K562 (cell line): ENCODE data around the gene JPT1. TPM values are rescaled to one million over a fixed set of nuclear protein-coding genes. Genes with fewer than 3 reads are reported as not detected.

Experiments used
- HEY1 ChIP-seq: fragments of 250-450 bp; sonication (Bioruptor Pico); IDR thresholded peaks from 2 replicates; pipeline ENCODE4 v1.5.0; 2020; ENCODE audit warnings: mild to moderate bottlenecking, moderate library complexity, borderline replicate concordance
- ILK ChIP-seq: fragments of 450-650 bp; IDR thresholded peaks from 2 replicates; pipeline ENCODE4 v1.6.1; 2016; ENCODE audit warnings: missing genetic modification characterization, low read depth, mild to moderate bottlenecking, missing compliant biosample characterization, moderate library complexity, borderline replicate concordance
- NFRKB ChIP-seq: fragments of 450-650 bp; IDR thresholded peaks from 2 replicates; pipeline ENCODE4 v1.6.1; 2016; ENCODE audit warnings: low read depth
- SETDB1 ChIP-seq: IDR thresholded peaks from one replicate; pipeline ENCODE4 v1.6.1; 2012; ENCODE audit warnings: low read length, control low read depth, inconsistent platforms
- ZNF212 ChIP-seq: fragments of 450-650 bp; formaldehyde crosslinking; IDR thresholded peaks from 2 replicates; pipeline ENCODE4 v1.4.0; 2020; ENCODE audit warnings: mild to moderate bottlenecking
- polyA plus RNA-seq, 8 experiments: library from polyadenylated mRNA; depleted of rRNA in 4 of 8; stranded (reverse) in 5 of 8; unstranded in 3 of 8; fragments of >200 nt; fragmentation: Nextera tagmentation in 2 of 8; fragmentation: Illumina TruSeq in 1 of 8; extraction: Ambion mirVana in 2 of 8; extraction: Trizol in 1 of 8; gene quantifications; 2 replicates each; pipeline versions ENCODE4 v1.2.1 to v1.2.3, GENCODE V29; 2011 to 2014; ENCODE audit warnings: inconsistent platforms in 1 of 8, missing spikeins in 1 of 8
- total RNA-seq, 7 experiments: library from RNA; depleted of rRNA in 6 of 7; stranded (reverse); fragments of >200 nt in 6 of 7; fragmentation: Illumina TruSeq in 2 of 7; extraction: Trizol in 2 of 7; gene quantifications; 2 replicates each; pipeline versions ENCODE4 v1.2.1 to v1.2.3, GENCODE V29; 2011 to 2021; ENCODE audit warnings: low replicate concordance in 1 of 7
- TF ChIP-seq, protein P1 (sequence below): fragments of 450-650 bp; IDR thresholded peaks from 2 replicates; pipeline ENCODE4 v1.7.0; 2016; ENCODE audit warnings: borderline replicate concordance
- TF ChIP-seq, protein P2 (sequence below): sonication (generic); formaldehyde crosslinking; IDR thresholded peaks from 2 replicates; pipeline ENCODE4 v1.8.1; 2023; ENCODE audit warnings: mild to moderate bottlenecking, missing genetic modification reagents
- TF ChIP-seq, protein P3 (sequence below): fragments of 200-800 bp; sonication (Bioruptor generic); IDR thresholded peaks from 2 replicates; pipeline ENCODE4 v1.6.1; 2017; ENCODE audit warnings: missing genetic modification characterization, missing compliant biosample characterization
- TF ChIP-seq, protein P4 (sequence below): sonication (generic); formaldehyde crosslinking; IDR thresholded peaks from 2 replicates; pipeline ENCODE4 v1.8.0; 2022; ENCODE audit warnings: mild to moderate bottlenecking, low read depth, missing genetic modification reagents
- TF ChIP-seq, protein P5 (sequence below): fragments of 250-450 bp; sonication (Bioruptor Pico); IDR thresholded peaks from 2 replicates; pipeline ENCODE4 v1.4.0; 2020; ENCODE audit warnings: borderline replicate concordance

JPT1 gene
- total and polyA plus RNA-seq, 9 of the 15 experiments (the other 6 are each of a cell fraction or from before 2014, with no cell fraction given) = 56.7 to 292 (median 144) TPM

DNA sequence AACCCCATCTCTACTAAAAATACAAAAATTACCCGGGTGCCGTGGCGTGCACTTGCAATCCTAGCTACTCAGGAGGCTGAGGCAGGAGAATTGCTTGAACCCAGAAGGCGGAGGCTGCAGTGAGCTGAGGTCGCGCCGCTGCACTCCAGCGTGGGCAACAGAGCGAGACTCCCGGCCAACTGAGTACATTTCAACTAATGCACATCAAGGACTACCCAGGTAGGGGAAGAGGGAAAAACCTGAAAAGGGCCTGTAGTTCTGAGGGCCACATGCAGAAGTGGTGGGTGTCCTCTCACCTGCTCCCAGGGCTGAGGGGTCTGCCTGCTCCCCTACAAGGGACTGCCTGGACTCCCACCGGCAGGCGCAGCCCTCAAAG lies 67.1 kb downstream of the JPT1 start (continued):
- TF ChIP-seq ILK (tag) = no peak
- TF ChIP-seq, protein P1, sequence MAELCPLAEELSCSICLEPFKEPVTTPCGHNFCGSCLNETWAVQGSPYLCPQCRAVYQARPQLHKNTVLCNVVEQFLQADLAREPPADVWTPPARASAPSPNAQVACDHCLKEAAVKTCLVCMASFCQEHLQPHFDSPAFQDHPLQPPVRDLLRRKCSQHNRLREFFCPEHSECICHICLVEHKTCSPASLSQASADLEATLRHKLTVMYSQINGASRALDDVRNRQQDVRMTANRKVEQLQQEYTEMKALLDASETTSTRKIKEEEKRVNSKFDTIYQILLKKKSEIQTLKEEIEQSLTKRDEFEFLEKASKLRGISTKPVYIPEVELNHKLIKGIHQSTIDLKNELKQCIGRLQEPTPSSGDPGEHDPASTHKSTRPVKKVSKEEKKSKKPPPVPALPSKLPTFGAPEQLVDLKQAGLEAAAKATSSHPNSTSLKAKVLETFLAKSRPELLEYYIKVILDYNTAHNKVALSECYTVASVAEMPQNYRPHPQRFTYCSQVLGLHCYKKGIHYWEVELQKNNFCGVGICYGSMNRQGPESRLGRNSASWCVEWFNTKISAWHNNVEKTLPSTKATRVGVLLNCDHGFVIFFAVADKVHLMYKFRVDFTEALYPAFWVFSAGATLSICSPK = no peak
- no peak for TF ChIP-seq HEY1 (CRISPR knock-in tag)
- TF ChIP-seq, protein P2, sequence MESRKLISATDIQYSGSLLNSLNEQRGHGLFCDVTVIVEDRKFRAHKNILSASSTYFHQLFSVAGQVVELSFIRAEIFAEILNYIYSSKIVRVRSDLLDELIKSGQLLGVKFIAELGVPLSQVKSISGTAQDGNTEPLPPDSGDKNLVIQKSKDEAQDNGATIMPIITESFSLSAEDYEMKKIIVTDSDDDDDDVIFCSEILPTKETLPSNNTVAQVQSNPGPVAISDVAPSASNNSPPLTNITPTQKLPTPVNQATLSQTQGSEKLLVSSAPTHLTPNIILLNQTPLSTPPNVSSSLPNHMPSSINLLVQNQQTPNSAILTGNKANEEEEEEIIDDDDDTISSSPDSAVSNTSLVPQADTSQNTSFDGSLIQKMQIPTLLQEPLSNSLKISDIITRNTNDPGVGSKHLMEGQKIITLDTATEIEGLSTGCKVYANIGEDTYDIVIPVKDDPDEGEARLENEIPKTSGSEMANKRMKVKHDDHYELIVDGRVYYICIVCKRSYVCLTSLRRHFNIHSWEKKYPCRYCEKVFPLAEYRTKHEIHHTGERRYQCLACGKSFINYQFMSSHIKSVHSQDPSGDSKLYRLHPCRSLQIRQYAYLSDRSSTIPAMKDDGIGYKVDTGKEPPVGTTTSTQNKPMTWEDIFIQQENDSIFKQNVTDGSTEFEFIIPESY (CRISPR knock-in tag) = 0 out of 2 replicates have a peak, but pooled peaks have one; percentile 45
- TF ChIP-seq, protein P3, sequence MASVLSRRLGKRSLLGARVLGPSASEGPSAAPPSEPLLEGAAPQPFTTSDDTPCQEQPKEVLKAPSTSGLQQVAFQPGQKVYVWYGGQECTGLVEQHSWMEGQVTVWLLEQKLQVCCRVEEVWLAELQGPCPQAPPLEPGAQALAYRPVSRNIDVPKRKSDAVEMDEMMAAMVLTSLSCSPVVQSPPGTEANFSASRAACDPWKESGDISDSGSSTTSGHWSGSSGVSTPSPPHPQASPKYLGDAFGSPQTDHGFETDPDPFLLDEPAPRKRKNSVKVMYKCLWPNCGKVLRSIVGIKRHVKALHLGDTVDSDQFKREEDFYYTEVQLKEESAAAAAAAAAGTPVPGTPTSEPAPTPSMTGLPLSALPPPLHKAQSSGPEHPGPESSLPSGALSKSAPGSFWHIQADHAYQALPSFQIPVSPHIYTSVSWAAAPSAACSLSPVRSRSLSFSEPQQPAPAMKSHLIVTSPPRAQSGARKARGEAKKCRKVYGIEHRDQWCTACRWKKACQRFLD (CRISPR knock-in tag) = peak; percentile 82
- TF ChIP-seq NFRKB = no peak
- TF ChIP-seq, protein P4, sequence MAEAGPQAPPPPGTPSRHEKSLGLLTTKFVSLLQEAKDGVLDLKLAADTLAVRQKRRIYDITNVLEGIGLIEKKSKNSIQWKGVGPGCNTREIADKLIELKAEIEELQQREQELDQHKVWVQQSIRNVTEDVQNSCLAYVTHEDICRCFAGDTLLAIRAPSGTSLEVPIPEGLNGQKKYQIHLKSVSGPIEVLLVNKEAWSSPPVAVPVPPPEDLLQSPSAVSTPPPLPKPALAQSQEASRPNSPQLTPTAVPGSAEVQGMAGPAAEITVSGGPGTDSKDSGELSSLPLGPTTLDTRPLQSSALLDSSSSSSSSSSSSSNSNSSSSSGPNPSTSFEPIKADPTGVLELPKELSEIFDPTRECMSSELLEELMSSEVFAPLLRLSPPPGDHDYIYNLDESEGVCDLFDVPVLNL (CRISPR knock-in tag) = no peak
- TF ChIP-seq ZNF212 (CRISPR knock-in tag) = no peak
- no peak for TF ChIP-seq SETDB1
- TF ChIP-seq, protein P5, sequence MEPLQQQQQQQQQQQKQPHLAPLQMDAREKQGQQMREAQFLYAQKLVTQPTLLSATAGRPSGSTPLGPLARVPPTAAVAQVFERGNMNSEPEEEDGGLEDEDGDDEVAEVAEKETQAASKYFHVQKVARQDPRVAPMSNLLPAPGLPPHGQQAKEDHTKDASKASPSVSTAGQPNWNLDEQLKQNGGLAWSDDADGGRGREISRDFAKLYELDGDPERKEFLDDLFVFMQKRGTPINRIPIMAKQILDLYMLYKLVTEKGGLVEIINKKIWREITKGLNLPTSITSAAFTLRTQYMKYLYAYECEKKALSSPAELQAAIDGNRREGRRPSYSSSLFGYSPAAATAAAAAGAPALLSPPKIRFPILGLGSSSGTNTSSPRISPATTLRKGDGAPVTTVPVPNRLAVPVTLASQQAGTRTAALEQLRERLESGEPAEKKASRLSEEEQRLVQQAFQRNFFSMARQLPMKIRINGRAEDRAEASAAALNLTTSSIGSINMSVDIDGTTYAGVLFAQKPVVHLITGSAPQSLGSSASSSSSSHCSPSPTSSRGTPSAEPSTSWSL = no peak
